NB4 (cell line): ENCODE data around the gene FAM228A.

Experiments used
- CTCF ChIP-seq: IDR thresholded peaks from one replicate; pipeline ENCODE4 v1.5.1; 2012; ENCODE audit warnings: low read depth, low read length
- TF ChIP-seq, protein P1 (sequence below): IDR thresholded peaks from 2 replicates; pipeline ENCODE4 v1.6.1; 2011; ENCODE audit warnings: low read depth, low read length

DNA sequence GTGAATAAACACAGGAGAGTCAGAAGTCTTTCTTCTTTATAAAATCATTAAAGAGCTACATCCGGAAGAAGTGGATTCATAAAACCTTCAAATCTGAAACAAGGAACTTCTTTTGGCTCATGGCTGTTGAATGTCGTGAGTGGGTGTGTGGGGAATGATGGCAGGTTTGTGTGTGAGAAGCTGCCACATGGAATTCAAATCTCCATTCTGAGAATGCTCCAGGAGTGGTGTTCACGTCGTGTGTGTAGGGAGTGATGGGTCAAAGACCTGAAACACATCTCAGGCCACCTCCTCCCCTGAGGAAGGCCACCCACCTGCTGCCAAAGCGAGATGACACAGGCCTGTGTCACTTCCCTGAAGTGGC, 28.9 kb downstream of the FAM228A start:
- TF ChIP-seq CTCF = no peak
- TF ChIP-seq, protein P1, sequence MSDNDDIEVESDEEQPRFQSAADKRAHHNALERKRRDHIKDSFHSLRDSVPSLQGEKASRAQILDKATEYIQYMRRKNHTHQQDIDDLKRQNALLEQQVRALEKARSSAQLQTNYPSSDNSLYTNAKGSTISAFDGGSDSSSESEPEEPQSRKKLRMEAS = no peak
